AG04450 (cell line): Measurements from ENCODE around the gene PLD1. TPM values are rescaled to one million over a fixed set of nuclear protein-coding genes. Genes with fewer than 3 reads are reported as not detected.

Experiments used
- CTCF ChIA-PET: fragments of 300-600, 350-600 bp; formaldehyde crosslinking; extraction: SDS; loops from one replicate; lab custom pipeline; 2022; ENCODE audit warnings: antibody characterized with exemption, inconsistent platforms; lab: Charles Lee
- POLR2A ChIA-PET: fragments of 350-600 bp; formaldehyde crosslinking; extraction: SDS; loops from one replicate; lab custom pipeline; 2021; ENCODE audit warnings: antibody characterized with exemption, inconsistent platforms; lab: Yijun Ruan, JAX
- DNase-seq: peaks from one replicate; pipeline ENCODE4 v3.0.0-alpha.2; 2011; ENCODE audit warnings: low read depth, low spot score
- H3K27ac ChIP-seq: one replicate; pipeline ENCODE4 v1.5.1; 2012; ENCODE audit warnings: low read depth, low read length, control low read depth
- H3K27me3 ChIP-seq: one replicate; pipeline ENCODE4 v1.6.0; 2012; ENCODE audit warnings: low read length; ENCODE audit not compliant: control insufficient read depth, insufficient read depth
- H3K4me3 ChIP-seq: 2 replicates; pipeline ENCODE4 v1.5.1; 2011; ENCODE audit warnings: mild to moderate bottlenecking, low read depth, low read length, control low read depth
- H3K9me3 ChIP-seq: 2 replicates; pipeline ENCODE4 v1.5.1; 2012; ENCODE audit warnings: low read length; ENCODE audit not compliant: control insufficient read depth, insufficient read depth
- CTCF ChIP-seq: IDR thresholded peaks from 2 replicates; pipeline ENCODE4 v1.5.1; 2011; ENCODE audit warnings: low read depth, low read length, control low read depth, inconsistent platforms
- polyA plus RNA-seq: library from polyadenylated mRNA; depleted of rRNA; stranded (reverse); fragments of >200 nt; gene quantifications from 2 replicates; pipeline ENCODE4 v1.2.3, GENCODE V29; 2011

PLD1 gene
- polyA plus RNA-seq, 1 experiment, result 20.2 TPM

GRCh38 chr3:171786997-171787396, 23.3 kb downstream of the PLD1 start:
- Histone ChIP-seq H3K27me3 (no peaks in the 10 kb centered on the region), H3K27ac (no peak overlapping the region), H3K9me3 (no peaks in the 10 kb centered on the region), H3K4me3 (no peak overlapping the region)
- POLR2A ChIA-PET, result no interaction called here
- DNase-seq, result no peak
- no peak for TF ChIP-seq CTCF
- CTCF ChIA-PET, result interaction anchor here (5.1 kb wide), 1 partner anchor 15 kb away, joined by 24 read pairs; no protein-coding TSS in a partner anchor

GRCh38 chr3:171784937-171785336, 25.3 kb downstream of the PLD1 start:
- H3K4me3 ChIP-seq, result no peak overlapping the region
- ChIA-PET CTCF (interaction anchor here (1.3 to 5.1 kb wide), 2 partner anchors 13 to 45 kb away, joined by 3 to 24 read pairs; no protein-coding TSS in a partner anchor), POLR2A (no interaction called here)
- no peaks in the 10 kb centered on the region for H3K27me3 ChIP-seq
- DNase-seq, result no peak
- H3K27ac ChIP-seq, result no peak overlapping the region
- no peaks in the 10 kb centered on the region for H3K9me3 ChIP-seq
- no peak for TF ChIP-seq CTCF

DNA sequence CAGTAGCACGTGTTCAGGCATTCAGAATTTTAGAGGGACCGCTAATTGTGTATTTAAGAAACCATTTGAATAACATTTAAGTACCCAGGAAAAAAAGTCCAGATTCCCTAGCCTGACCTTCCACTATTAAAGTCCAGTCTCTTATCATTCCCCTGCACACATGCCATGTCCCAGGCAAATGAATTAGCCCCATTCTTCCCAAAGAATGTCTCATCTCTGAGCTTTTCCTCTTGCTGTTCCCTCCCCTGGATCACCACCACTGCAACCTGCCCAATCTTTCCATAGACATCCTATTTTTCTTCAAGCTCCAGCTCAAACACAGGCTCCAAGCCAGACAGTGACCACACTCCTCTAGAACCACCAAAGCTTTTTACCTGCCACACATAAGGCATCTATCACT, 25.9 kb downstream of the PLD1 start:
- ChIA-PET POLR2A (no interaction called here), CTCF (interaction anchor here (1.3 to 5.1 kb wide), 2 partner anchors 12 to 45 kb away, joined by 3 to 24 read pairs; no protein-coding TSS in a partner anchor)
- Histone ChIP-seq H3K9me3 (no peaks in the 10 kb centered on the region), H3K27ac (no peak overlapping the region), H3K27me3 (no peaks in the 10 kb centered on the region), H3K4me3 (no peak overlapping the region)
- TF ChIP-seq CTCF, result no peak
- no peak for DNase-seq

GRCh38 chr3:171783626-171784025, 26.7 kb downstream of the PLD1 start:
- POLR2A ChIA-PET, result no interaction called here
- CTCF ChIA-PET, result interaction anchor here (5.1 kb wide), 1 partner anchor 11 kb away, joined by 24 read pairs; no protein-coding TSS in a partner anchor
- DNase-seq, result no peak
- Histone ChIP-seq H3K27ac (no peak overlapping the region), H3K9me3 (no peaks in the 10 kb centered on the region), H3K27me3 (no peaks in the 10 kb centered on the region), H3K4me3 (no peak overlapping the region)
- no peak for TF ChIP-seq CTCF

DNA sequence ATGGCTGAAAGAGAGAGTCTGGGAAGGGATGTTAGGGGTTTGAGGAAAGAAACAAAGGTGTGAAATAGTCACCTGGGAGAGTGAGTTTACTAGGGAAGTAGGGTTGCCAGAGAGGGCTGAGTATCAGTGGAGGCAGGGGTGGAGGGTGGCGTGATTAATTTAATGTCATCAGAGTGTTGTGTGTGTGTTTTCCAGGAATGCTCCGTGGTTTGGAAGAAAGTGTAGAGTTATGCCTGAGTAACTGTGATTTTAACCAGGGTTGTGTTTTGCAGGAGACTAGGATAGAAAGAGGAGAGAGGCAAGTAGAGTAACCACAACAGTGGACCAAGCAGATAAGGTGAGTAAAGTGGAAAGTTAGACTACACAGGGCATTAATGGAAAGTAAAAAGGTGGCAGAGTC, 27.2 kb downstream of the PLD1 start:
- Histone ChIP-seq H3K27ac (no peak overlapping the region), H3K27me3 (no peaks in the 10 kb centered on the region), H3K4me3 (no peak overlapping the region), H3K9me3 (no peaks in the 10 kb centered on the region)
- DNase-seq, result no peak
- CTCF ChIA-PET, result interaction anchor here (5.1 kb wide), 1 partner anchor 11 kb away, joined by 24 read pairs; no protein-coding TSS in a partner anchor
- POLR2A ChIA-PET, result no interaction called here
- no peak for TF ChIP-seq CTCF
